Omental fat pad (tissue), 4 donors: ENCODE results near the gene TRPV2. TPM values are rescaled to one million over a fixed set of nuclear protein-coding genes. Genes with fewer than 3 reads are reported as not detected.
"Not testable (repeated sequence)": the region's sequence is repeated elsewhere in the genome, so short reads cannot be mapped to it uniquely, and the experiment has no call there.

Source experiments
- ATAC-seq: fragments of 150-250 bp; one replicate; pipeline ENCODE4 v1.9.1; 2016; ENCODE audit warnings: mild to moderate bottlenecking, moderate library complexity; ENCODE audit not compliant: low FRiP score
- DNase-seq: peaks from one replicate; pipeline ENCODE4 v3.0.0-alpha.2; 2019; ENCODE audit warnings: low spot score
- CTCF ChIP-seq, 3 donors: fragments of 450-650 bp; IDR thresholded peaks; one replicate each; pipeline ENCODE4 v1.5.1; 2016 to 2017; ENCODE audit warnings: antibody characterized with exemption in 3 of 3, mild to moderate bottlenecking in 3 of 3, moderate library complexity in 2 of 3
- total RNA-seq, 4 donors: library from RNA; depleted of rRNA; stranded (reverse); fragments of >200 nt; gene quantifications; one replicate each; pipeline ENCODE4 v1.1.0, GENCODE V29; 2016

TRPV2 gene
- total RNA-seq, 4 donors from 2014 or later, result 12.1 to 47.6 (median 28.9) TPM

DNA sequence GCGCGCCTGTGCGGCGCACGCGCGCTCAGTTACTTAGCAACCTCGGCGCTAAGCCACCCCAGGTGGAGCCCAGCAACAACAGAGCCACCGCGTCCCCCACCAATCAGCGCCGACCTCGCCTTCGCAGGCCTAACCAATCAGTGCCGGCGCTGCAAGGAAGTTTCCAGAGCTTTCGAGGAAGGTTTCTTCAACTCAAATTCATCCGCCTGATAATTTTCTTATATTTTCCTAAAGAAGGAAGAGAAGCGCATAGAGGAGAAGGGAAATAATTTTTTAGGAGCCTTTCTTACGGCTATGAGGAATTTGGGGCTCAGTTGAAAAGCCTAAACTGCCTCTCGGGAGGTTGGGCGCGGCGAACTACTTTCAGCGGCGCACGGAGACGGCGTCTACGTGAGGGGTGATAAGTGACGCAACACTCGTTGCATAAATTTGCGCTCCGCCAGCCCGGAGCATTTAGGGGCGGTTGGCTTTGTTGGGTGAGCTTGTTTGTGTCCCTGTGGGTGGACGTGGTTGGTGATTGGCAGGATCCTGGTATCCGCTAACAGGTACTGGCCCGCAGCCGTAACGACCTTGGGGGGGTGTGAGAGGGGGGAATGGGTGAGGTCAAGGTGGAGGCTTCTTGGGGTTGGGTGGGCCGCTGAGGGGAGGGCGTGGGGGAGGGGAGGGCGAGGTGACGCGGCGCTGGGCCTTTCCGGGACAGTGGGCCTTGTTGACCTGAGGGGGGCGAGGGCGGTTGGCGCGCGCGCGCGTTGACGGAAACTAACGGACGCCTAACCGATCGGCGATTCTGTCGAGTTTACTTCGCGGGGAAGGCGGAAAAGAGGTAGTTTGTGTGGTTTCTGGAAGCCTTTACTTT is 34.5 kb upstream of the TRPV2 start, which contains the start of gene UBB:
UBB (plus strand) TSS at position 452 of the 856 bp plus-strand sequence. CDS start 817 bp downstream, outside the sequence.
- DNase-seq (peak; percentile 81), ATAC-seq (peak; percentile 94)
- TF ChIP-seq CTCF (IDR thresholded peaks at IDR 0.05), result no peak

DNA sequence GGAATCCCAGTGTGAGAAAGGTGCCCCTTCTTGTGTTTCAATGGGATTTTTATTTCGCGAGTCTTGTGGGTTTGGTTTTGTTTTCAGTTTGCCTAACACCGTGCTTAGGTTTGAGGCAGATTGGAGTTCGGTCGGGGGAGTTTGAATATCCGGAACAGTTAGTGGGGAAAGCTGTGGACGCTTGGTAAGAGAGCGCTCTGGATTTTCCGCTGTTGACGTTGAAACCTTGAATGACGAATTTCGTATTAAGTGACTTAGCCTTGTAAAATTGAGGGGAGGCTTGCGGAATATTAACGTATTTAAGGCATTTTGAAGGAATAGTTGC is 33.9 kb upstream of the TRPV2 start:
- DNase-seq, result no peak
- TF ChIP-seq CTCF (IDR thresholded peaks at IDR 0.05), result no peak
- no peak for ATAC-seq

GRCh38 chr17:16383216-16383615 is 32.2 kb upstream of the TRPV2 start:
- DNase-seq (no peak), ATAC-seq (no peak)

GRCh38 chr17:16383772-16384287 is 31.5 kb upstream of the TRPV2 start:
- no peak for TF ChIP-seq CTCF (IDR thresholded peaks at IDR 0.05)
- ATAC-seq (no peak), DNase-seq (no peak)

More at GRCh38 chr17:16383216-16383615, 32.2 kb upstream of the TRPV2 start:
- no peak for TF ChIP-seq CTCF (IDR thresholded peaks at IDR 0.05)

DNA sequence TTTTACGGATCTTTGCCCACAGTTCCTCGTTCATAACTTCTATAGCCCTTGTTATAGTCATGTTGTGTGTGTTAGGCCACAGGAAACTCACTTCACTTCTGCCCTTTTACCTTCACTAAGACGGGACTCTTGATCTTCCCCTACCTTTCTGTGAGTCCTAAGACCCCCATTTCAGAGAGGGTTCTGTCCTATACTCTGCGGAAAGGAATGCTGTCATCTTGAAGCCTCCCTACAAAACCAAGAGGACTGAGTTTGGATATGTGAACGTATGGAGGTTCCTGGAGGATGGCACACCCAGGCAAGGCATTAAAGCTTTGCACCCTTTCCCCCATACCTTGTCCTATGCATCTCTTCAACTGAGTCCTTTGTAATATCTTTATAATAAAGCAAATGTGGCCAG is 30.8 kb upstream of the TRPV2 start:
- DNase-seq (no peak), ATAC-seq (no peak)
- no peak for TF ChIP-seq CTCF (IDR thresholded peaks at IDR 0.05)

DNA sequence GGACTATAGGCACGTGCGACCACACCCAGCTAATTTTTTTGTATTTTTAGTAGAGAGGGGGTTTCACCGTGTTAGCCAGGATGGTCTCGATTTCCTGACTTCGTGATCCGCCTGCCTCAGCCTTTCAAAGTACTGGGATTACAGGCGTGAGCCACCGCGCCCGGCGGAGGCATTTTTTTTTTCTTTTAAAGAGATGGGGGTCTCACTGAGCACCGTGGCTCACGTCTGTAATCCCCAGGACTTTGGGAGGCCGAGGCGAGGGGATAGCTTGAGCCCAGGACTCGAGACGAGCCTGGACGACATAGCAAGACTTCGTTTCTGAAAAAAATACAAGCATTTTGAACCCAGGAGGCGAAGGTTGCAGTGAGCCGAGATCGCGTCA is 29.3 kb upstream of the TRPV2 start:
- not testable (repeated sequence) for DNase-seq, ATAC-seq

DNA sequence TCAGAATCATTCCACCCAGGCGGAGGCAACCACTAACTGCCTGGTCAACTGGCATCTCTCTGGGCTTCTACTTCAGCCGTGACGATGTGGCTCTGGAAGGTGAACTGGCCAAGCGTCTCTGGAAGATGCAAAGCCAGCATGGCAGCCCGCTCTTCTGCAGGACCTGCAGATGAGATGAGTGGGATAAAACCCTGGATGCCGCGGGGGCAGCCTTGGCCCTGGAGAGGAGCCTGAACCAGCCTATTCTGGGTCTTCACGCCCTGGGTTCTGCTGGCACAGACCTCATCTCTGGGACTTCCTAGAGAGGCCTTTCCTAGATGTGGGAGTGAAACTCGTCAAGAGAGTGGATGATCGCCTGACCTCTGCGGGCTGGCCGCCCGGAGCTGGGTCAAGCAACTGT is 23.9 kb upstream of the TRPV2 start:
- no peak for ATAC-seq
- no peak for DNase-seq

DNA sequence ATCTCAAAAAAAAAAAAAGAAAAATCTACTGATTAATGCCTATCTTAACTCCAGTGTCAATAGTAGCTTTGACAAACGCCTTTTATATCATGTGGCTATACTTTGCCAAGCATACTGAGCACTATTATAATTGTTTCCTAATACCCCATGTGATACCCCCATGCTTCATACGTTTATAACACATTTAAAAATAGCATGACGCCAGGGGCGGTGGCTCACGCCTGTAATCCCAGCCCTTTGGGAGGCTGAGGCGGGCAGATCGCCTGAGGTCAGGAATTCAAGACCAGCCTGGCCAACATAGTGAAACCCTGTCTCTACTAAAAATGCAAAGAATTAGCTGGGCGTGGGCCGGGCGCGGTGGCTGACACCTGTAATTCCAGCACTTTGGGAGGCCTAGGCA is 22.9 kb upstream of the TRPV2 start:
- not testable (repeated sequence) for DNase-seq, ATAC-seq

More for the DNA sequence above, 23.9 kb upstream of the TRPV2 start:
- no peak for TF ChIP-seq CTCF (IDR thresholded peaks at IDR 0.05)

GRCh38 chr17:16395887-16396286 is 19.5 kb upstream of the TRPV2 start:
- not testable (repeated sequence) for DNase-seq
- peak; percentile 53 for ATAC-seq

GRCh38 chr17:16396693-16397092 is 18.7 kb upstream of the TRPV2 start:
- not testable (repeated sequence) for DNase-seq, ATAC-seq
